Colonic mucosa (tissue), 4 donors: ENCODE measurements around the gene EEF2KMT. TPM values are rescaled to one million over a fixed set of nuclear protein-coding genes. Genes with fewer than 3 reads are reported as not detected.

Experiments
- DNase-seq: peaks from one replicate; pipeline ENCODE4 v3.0.0-alpha.2; 2020
- H3K27ac ChIP-seq: fragments of 200-600 bp; one replicate; pipeline ENCODE4 v1.8.0; 2021
- H3K27me3 ChIP-seq: fragments of 200-600 bp; one replicate; pipeline ENCODE4 v1.8.0; 2021
- H3K36me3 ChIP-seq: fragments of 200-600 bp; one replicate; pipeline ENCODE4 v1.8.0; 2021
- H3K4me1 ChIP-seq: fragments of 200-600 bp; one replicate; pipeline ENCODE4 v1.8.0; 2021; ENCODE audit warnings: mild to moderate bottlenecking
- H3K4me3 ChIP-seq: fragments of 200-600 bp; one replicate; pipeline ENCODE4 v1.8.0; 2021
- H3K9ac ChIP-seq, 2 donors: one replicate each; pipeline ENCODE4 v1.7.0; 2013; ENCODE audit warnings: control low read depth in 2 of 2, low read depth in 2 of 2, low read length in 2 of 2
- H3K9me3 ChIP-seq: fragments of 200-600 bp; one replicate; pipeline ENCODE4 v1.8.0; 2021
- intact Hi-C: fragments of 100-400 bp; cut with DNase I; formaldehyde crosslinking; loops from one replicate; pipeline ENCODE4 v1.14.1; 2022
- total RNA-seq, 2 donors: library from RNA; stranded (reverse); fragmentation: NEBNext Ultra II Directional in 1 of 2; extraction: Animal tissue kit (Norgen Biotek cat#: 25700) in 1 of 2; gene quantifications; one replicate each; pipeline ENCODE4 v1.2.1, GENCODE V29; 2021
- TF ChIP-seq, protein P1 (sequence below): fragments of 200-600 bp; IDR thresholded peaks from one replicate; pipeline ENCODE4 v1.8.0; 2022; ENCODE audit warnings: antibody characterized with exemption, mild to moderate bottlenecking
- donor health status: healthy.
- donor health status: DM: no; HTN: no; CAD: no.
- donor health status: DM: no; HTN: no; CAD: no.

Gene EEF2KMT
- total RNA-seq, 2 donors from 2014 or later: 7.4 to 16.2 TPM

DNA sequence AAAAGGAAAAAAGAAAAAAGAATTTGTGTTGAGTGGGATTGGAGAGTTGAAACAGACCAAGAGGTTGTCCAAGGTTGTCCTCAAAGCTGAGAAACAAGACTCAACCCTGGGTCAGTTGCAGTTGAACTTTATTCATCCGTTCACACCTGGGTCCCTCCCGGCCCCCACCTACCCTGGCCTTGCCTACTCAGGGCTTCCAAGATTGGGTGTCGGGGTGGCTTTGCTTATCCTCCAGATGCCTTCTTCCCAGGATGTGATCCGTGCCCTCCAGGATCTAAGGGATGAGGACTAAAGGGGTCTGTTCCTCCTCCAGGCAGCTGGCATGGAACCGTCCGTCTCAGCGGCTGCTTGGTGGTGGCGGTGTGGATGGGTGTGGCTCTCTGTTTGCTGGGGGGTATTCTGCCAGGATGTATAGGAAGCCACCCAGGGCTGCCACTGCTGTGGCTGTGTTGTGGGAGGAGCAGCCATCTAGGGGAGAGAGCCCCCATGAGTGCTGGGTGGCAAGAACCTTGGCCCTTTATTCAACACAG lies 53.5 kb downstream of the EEF2KMT start:
- TF ChIP-seq, protein P1, sequence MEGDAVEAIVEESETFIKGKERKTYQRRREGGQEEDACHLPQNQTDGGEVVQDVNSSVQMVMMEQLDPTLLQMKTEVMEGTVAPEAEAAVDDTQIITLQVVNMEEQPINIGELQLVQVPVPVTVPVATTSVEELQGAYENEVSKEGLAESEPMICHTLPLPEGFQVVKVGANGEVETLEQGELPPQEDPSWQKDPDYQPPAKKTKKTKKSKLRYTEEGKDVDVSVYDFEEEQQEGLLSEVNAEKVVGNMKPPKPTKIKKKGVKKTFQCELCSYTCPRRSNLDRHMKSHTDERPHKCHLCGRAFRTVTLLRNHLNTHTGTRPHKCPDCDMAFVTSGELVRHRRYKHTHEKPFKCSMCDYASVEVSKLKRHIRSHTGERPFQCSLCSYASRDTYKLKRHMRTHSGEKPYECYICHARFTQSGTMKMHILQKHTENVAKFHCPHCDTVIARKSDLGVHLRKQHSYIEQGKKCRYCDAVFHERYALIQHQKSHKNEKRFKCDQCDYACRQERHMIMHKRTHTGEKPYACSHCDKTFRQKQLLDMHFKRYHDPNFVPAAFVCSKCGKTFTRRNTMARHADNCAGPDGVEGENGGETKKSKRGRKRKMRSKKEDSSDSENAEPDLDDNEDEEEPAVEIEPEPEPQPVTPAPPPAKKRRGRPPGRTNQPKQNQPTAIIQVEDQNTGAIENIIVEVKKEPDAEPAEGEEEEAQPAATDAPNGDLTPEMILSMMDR: no peak
- Histone ChIP-seq H3K27ac (no peak overlapping the region), H3K9me3 (no peaks in the 10 kb centered on the region), H3K9ac (no peak overlapping the region), H3K4me1 (no peaks in the 10 kb centered on the region), H3K27me3 (no peaks in the 10 kb centered on the region), H3K4me3 (no peak overlapping the region), H3K36me3 (no peaks in the 10 kb centered on the region)
- no peak for DNase-seq
- intact Hi-C loops: no loop called here

GRCh38 chr16:5042574-5043171 lies 54.9 kb downstream of the EEF2KMT start:
- Histone ChIP-seq H3K4me1 (no peaks in the 10 kb centered on the region), H3K9ac (no peak overlapping the region), H3K27ac (no peak overlapping the region), H3K9me3 (no peaks in the 10 kb centered on the region), H3K4me3 (no peak overlapping the region), H3K27me3 (no peaks in the 10 kb centered on the region), H3K36me3 (no peaks in the 10 kb centered on the region)
- TF ChIP-seq, protein P1: no peak
- DNase-seq: no peak
- intact Hi-C loops: no loop called here

GRCh38 chr16:5041600-5042133 lies 55.9 kb downstream of the EEF2KMT start:
- Histone ChIP-seq H3K4me3 (no peak overlapping the region), H3K9ac (no peak overlapping the region), H3K27me3 (no peaks in the 10 kb centered on the region), H3K4me1 (no peaks in the 10 kb centered on the region), H3K36me3 (no peaks in the 10 kb centered on the region), H3K9me3 (no peaks in the 10 kb centered on the region), H3K27ac (no peak overlapping the region)
- no peak for DNase-seq
- TF ChIP-seq, protein P1: no peak
- intact Hi-C loops: no loop called here

- TF ChIP-seq, protein P1: no peak
- H3K4me1 ChIP-seq: no peaks in the 10 kb centered on the region
- H3K4me3 ChIP-seq: no peak overlapping the region
- intact Hi-C loops: no loop called here
- H3K36me3 ChIP-seq: no peaks in the 10 kb centered on the region
- no peaks in the 10 kb centered on the region for H3K9me3 ChIP-seq
- H3K9ac ChIP-seq: no peak overlapping the region
- no peak overlapping the region for H3K27ac ChIP-seq
- H3K27me3 ChIP-seq: no peaks in the 10 kb centered on the region
- DNase-seq: no peak
Observed at GRCh38 chr16:5040451-5040850, 57.1 kb downstream of the EEF2KMT start.

DNA sequence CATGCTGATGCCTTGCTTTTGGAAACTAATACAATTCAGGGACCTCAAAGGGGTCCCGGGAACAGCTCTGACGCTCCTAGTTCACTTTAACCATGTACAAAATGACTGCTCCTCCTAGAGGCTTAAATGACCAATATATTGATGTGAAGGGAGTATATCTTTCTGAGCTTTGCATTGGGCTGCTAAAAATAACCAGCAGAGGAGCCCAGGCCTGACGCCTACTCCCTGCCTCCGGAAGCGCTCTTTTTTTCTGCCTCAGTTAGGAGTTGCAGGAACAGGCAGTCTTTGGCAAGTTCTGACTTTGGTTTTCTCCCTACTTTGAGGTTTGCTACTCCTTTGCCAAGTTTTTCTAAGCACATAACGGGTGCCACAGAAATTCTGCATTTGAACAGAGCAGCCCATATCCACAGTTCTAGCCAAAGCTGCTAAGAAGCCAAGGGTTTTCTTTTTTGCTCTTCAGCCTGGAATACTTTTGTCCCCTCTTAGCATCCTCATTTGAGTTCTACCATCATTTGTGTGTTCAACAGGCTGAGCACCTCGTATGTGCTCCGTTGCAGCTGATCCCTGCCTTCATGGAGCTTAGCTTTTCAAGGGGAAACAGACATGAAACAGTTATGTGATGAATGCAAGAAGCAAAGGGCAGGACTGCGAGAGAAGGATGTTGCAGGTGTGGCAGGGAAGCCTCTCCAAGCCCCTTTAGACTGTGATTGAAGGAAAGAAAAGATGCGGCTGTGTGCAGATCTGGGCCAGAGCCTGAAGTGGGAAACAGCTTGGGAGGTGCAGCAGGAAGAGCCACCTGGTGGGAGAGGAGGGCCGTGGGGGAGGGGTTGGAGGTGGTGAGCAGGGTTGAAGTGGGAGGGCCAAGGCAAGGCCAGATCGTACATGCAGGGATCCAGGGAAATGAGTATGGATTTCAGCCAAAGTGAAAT lies 61.1 kb downstream of the EEF2KMT start:
- H3K27ac ChIP-seq: no peak overlapping the region

More for the DNA sequence above, 61.1 kb downstream of the EEF2KMT start:
- DNase-seq: no peak
- intact Hi-C loops: no loop called here
- no peak overlapping the region for H3K4me3 ChIP-seq
- peaks cover 7% of the 10 kb centered on the region for H3K4me1 ChIP-seq
- no peaks in the 10 kb centered on the region for H3K9me3 ChIP-seq
- no peaks in the 10 kb centered on the region for H3K36me3 ChIP-seq
- H3K9ac ChIP-seq: no peak overlapping the region
- TF ChIP-seq, protein P1: no peak
- H3K27me3 ChIP-seq: no peaks in the 10 kb centered on the region
